ENCODE measurements around the gene ADISSP. TPM values are rescaled to one million over a fixed set of nuclear protein-coding genes. Genes with fewer than 3 reads are reported as not detected.

The ADISSP gene
- polyA plus RNA-seq, 1 experiment = 34.3 TPM

- no peak for DNase-seq (ENCODE audit: low read depth)
- CTCF ChIA-PET = interaction anchor here (0.6 to 1.3 kb wide), 3 partner anchors 9 to 268 kb away, joined by 3 to 5 read pairs (median 3); partner anchors contain the start of gene CDC25B
- no peak for TF ChIP-seq CTCF (IDR thresholded peaks at IDR 0.05; ENCODE audit: insufficient read depth, low read depth, low read length)
- POLR2A ChIA-PET = interaction anchor here (0.6 kb wide), 1 partner anchor 8 kb away, joined by 3 read pairs; the partner anchor contains the start of gene CDC25B
- Histone ChIP-seq H3K36me3 (ENCODE audit: control insufficient read depth, insufficient read depth, low read length) (peaks cover 36% of the 10 kb centered on the region), H3K27me3 (ENCODE audit: control insufficient read depth, insufficient read depth, low read length) (no peaks in the 10 kb centered on the region), H3K4me3 (ENCODE audit: low read depth, low read length) (no peak overlapping the region)
These were observed 37.2 kb upstream of the ADISSP start for GRCh38 chr20:3804781-3805180.

GRCh38 chr20:3804254-3804751 lies 36.8 kb upstream of the ADISSP start:
- TF ChIP-seq CTCF (IDR thresholded peaks at IDR 0.05; ENCODE audit: insufficient read depth, low read depth, low read length) = no peak
- POLR2A ChIA-PET = interaction anchor here (0.6 kb wide), 1 partner anchor 8 kb away, joined by 3 read pairs; the partner anchor contains the start of gene CDC25B
- DNase-seq (ENCODE audit: low read depth) = no peak
- H3K36me3 ChIP-seq (ENCODE audit: control insufficient read depth, insufficient read depth, low read length) = peaks cover 38% of the 10 kb centered on the region
- CTCF ChIA-PET = interaction anchor here (0.7 to 1.6 kb wide), 2 partner anchors 17 to 268 kb away, joined by 3 to 6 read pairs; partner anchors contain the start of gene CENPB
- H3K27me3 ChIP-seq (ENCODE audit: control insufficient read depth, insufficient read depth, low read length) = no peaks in the 10 kb centered on the region
- H3K4me3 ChIP-seq (ENCODE audit: low read depth, low read length) = no peak overlapping the region

GRCh38 chr20:3803854-3804253 lies 36.3 kb upstream of the ADISSP start:
- no peak overlapping the region for H3K4me3 ChIP-seq (ENCODE audit: low read depth, low read length)
- no peak for TF ChIP-seq CTCF (IDR thresholded peaks at IDR 0.05; ENCODE audit: insufficient read depth, low read depth, low read length)
- H3K36me3 ChIP-seq (ENCODE audit: control insufficient read depth, insufficient read depth, low read length) = peaks cover 41% of the 10 kb centered on the region
- POLR2A ChIA-PET = no interaction called here
- CTCF ChIA-PET = interaction anchor here (1.6 kb wide), 1 partner anchor 17 kb away, joined by 6 read pairs; the partner anchor contains the start of gene CENPB
- no peaks in the 10 kb centered on the region for H3K27me3 ChIP-seq (ENCODE audit: control insufficient read depth, insufficient read depth, low read length)
- no peak for DNase-seq (ENCODE audit: low read depth)

GRCh38 chr20:3803289-3803688 lies 35.7 kb upstream of the ADISSP start:
- Histone ChIP-seq H3K4me3 (ENCODE audit: low read depth, low read length) (no peak overlapping the region), H3K36me3 (ENCODE audit: control insufficient read depth, insufficient read depth, low read length) (peaks cover 43% of the 10 kb centered on the region), H3K27me3 (ENCODE audit: control insufficient read depth, insufficient read depth, low read length) (no peaks in the 10 kb centered on the region)
- TF ChIP-seq CTCF (IDR thresholded peaks at IDR 0.05; ENCODE audit: insufficient read depth, low read depth, low read length) = no peak
- CTCF ChIA-PET = interaction anchor here (1.6 kb wide), 1 partner anchor 16 kb away, joined by 6 read pairs; the partner anchor contains the start of gene CENPB
- DNase-seq (ENCODE audit: low read depth) = no peak
- POLR2A ChIA-PET = no interaction called here

- no peak for TF ChIP-seq CTCF (IDR thresholded peaks at IDR 0.05; ENCODE audit: insufficient read depth, low read depth, low read length)
- POLR2A ChIA-PET = no interaction called here
- CTCF ChIA-PET = interaction anchor here (0.6 to 1.6 kb wide), 2 partner anchors 13 to 16 kb away, joined by 3 to 6 read pairs; partner anchors contain the start of gene CENPB
- no peak overlapping the region for H3K4me3 ChIP-seq (ENCODE audit: low read depth, low read length)
- peaks cover 45% of the 10 kb centered on the region for H3K36me3 ChIP-seq (ENCODE audit: control insufficient read depth, insufficient read depth, low read length)
- DNase-seq (ENCODE audit: low read depth) = no peak
- H3K27me3 ChIP-seq (ENCODE audit: control insufficient read depth, insufficient read depth, low read length) = no peaks in the 10 kb centered on the region
These were observed 35.1 kb upstream of the ADISSP start for GRCh38 chr20:3802524-3803239.

All from BJ (cell line).